Osteoblast (primary cell): ENCODE data around the gene C4orf33. TPM values are rescaled to one million over a fixed set of nuclear protein-coding genes. Genes with fewer than 3 reads are reported as not detected.
"Not testable (repeated sequence)": the region's sequence is repeated elsewhere in the genome, so short reads cannot be mapped to it uniquely, and the experiment has no call there.

ENCODE experiments used
- DNase-seq: peaks from one replicate; pipeline ENCODE4 v3.0.0; 2011; ENCODE audit warnings: low spot score, mixed read lengths; ENCODE audit not compliant: insufficient read length; ENCODE audit errors: missing footprints
- H2AFZ ChIP-seq: 2 replicates; pipeline ENCODE4 v1.6.0; 2011; ENCODE audit warnings: mild to moderate bottlenecking, low read length
- H3K27ac ChIP-seq: 2 replicates; pipeline ENCODE4 v1.5.1; 2011; ENCODE audit warnings: mild to moderate bottlenecking, low read depth, low read length, moderate library complexity
- H3K27me3 ChIP-seq: 2 replicates; pipeline ENCODE4 v1.6.0; 2012; ENCODE audit warnings: mild to moderate bottlenecking, control low read depth, inconsistent platforms, low read length, moderate library complexity; ENCODE audit not compliant: insufficient read depth
- H3K36me3 ChIP-seq: 2 replicates; pipeline ENCODE4 v1.5.1; 2011; ENCODE audit warnings: mild to moderate bottlenecking, low read length, control low read depth, moderate library complexity; ENCODE audit not compliant: insufficient read depth
- H3K4me1 ChIP-seq: 2 replicates; pipeline ENCODE4 v1.5.1; 2011; ENCODE audit warnings: mild to moderate bottlenecking, low read length, control low read depth, moderate library complexity; ENCODE audit not compliant: insufficient read depth
- H3K4me2 ChIP-seq: 2 replicates; pipeline ENCODE4 v1.6.0; 2011; ENCODE audit warnings: mild to moderate bottlenecking, low read length; ENCODE audit not compliant: insufficient read depth
- H3K4me3 ChIP-seq: fragments of 200-600 bp; sonication (generic); 3 replicates; pipeline ENCODE4 v1.5.1; 2012; ENCODE audit warnings: mild to moderate bottlenecking, low read length, inconsistent platforms; ENCODE audit not compliant: insufficient read depth
- H3K79me2 ChIP-seq: 2 replicates; pipeline ENCODE4 v1.6.0; 2012; ENCODE audit warnings: mild to moderate bottlenecking, low read length, control low read depth, inconsistent platforms; ENCODE audit not compliant: insufficient read depth
- H3K9me3 ChIP-seq: 2 replicates; pipeline ENCODE4 v1.5.1; 2011; ENCODE audit warnings: low read depth, low read length, control low read depth
- H4K20me1 ChIP-seq: 2 replicates; pipeline ENCODE4 v1.6.0; 2012; ENCODE audit warnings: mild to moderate bottlenecking, low read length, control low read depth; ENCODE audit not compliant: insufficient read depth
- CTCF ChIP-seq: IDR thresholded peaks from 2 replicates; pipeline ENCODE4 v1.5.1; 2011; ENCODE audit warnings: mild to moderate bottlenecking, low read depth, low read length, moderate library complexity; ENCODE audit errors: extremely low read depth
- total RNA-seq: library from RNA; depleted of rRNA; stranded (reverse); fragments of >200 nt; gene quantifications from 2 replicates; pipeline ENCODE4 v1.2.3, GENCODE V29; 2012

C4orf33 gene
- total RNA-seq, 1 donor = 11.9 TPM

GRCh38 chr4:129117705-129118104 is 21.8 kb downstream of the C4orf33 start:
- Histone ChIP-seq H2AFZ (no peak overlapping the region), H3K4me1 (no peaks in the 10 kb centered on the region), H3K27ac (no peak overlapping the region), H3K4me2 (no peak overlapping the region), H4K20me1 (no peaks in the 10 kb centered on the region), H3K9me3 (no peaks in the 10 kb centered on the region), H3K27me3 (no peaks in the 10 kb centered on the region), H3K36me3 (no peaks in the 10 kb centered on the region), H3K79me2 (no peaks in the 10 kb centered on the region), H3K4me3 (no peak overlapping the region)
- no peak for DNase-seq
- TF ChIP-seq CTCF = no peak

GRCh38 chr4:129126614-129127013 is 30.7 kb downstream of the C4orf33 start:
- H3K27ac ChIP-seq = not testable (repeated sequence)

GRCh38 chr4:129129143-129129542 is 33.2 kb downstream of the C4orf33 start:
- Histone ChIP-seq H3K79me2 (no peaks in the 10 kb centered on the region), H3K27ac (no peak overlapping the region), H3K27me3 (no peaks in the 10 kb centered on the region), H3K4me3 (no peak overlapping the region), H3K36me3 (no peaks in the 10 kb centered on the region), H4K20me1 (no peaks in the 10 kb centered on the region), H3K9me3 (no peaks in the 10 kb centered on the region), H3K4me1 (no peaks in the 10 kb centered on the region), H3K4me2 (no peak overlapping the region), H2AFZ (no peak overlapping the region)
- DNase-seq = no peak
- no peak for TF ChIP-seq CTCF

More at GRCh38 chr4:129126614-129127013, 30.7 kb downstream of the C4orf33 start:
- DNase-seq, H3K4me3 ChIP-seq, H3K4me1 ChIP-seq, H3K4me2 ChIP-seq, H2AFZ ChIP-seq, H3K79me2 ChIP-seq, H3K9me3 ChIP-seq, H3K27me3 ChIP-seq, H3K36me3 ChIP-seq, H4K20me1 ChIP-seq: not testable (repeated sequence)

GRCh38 chr4:129131343-129131742 is 35.4 kb downstream of the C4orf33 start:
- no peak for DNase-seq
- Histone ChIP-seq H3K27ac (no peak overlapping the region), H3K4me2 (no peak overlapping the region), H3K27me3 (no peaks in the 10 kb centered on the region), H3K79me2 (no peaks in the 10 kb centered on the region), H3K4me1 (no peaks in the 10 kb centered on the region), H3K9me3 (no peaks in the 10 kb centered on the region), H2AFZ (no peak overlapping the region), H3K36me3 (no peaks in the 10 kb centered on the region), H3K4me3 (no peak overlapping the region), H4K20me1 (no peaks in the 10 kb centered on the region)
- TF ChIP-seq CTCF = no peak
